Esophagus squamous epithelium (tissue), 4 donors: ENCODE data around the gene LIG3.

Experiments used
- POLR2A ChIP-seq, 4 donors: fragments of 450-650 bp; IDR thresholded peaks; one replicate each; pipeline ENCODE4 v1.6.1; 2017; ENCODE audit warnings: antibody characterized with exemption in 4 of 4, mild to moderate bottlenecking in 4 of 4, moderate library complexity in 3 of 4
- TF ChIP-seq, protein P1 (sequence below), 6 experiments: fragments of 450-650 bp in 4 of 6; fragments of 200-600 bp in 2 of 6; sonication (generic) in 2 of 6; IDR thresholded peaks; one replicate each; pipeline ENCODE4 v1.5.1; 2016 to 2019; ENCODE audit warnings: antibody characterized with exemption in 6 of 6, mild to moderate bottlenecking in 4 of 6, moderate library complexity in 4 of 6

DNA sequence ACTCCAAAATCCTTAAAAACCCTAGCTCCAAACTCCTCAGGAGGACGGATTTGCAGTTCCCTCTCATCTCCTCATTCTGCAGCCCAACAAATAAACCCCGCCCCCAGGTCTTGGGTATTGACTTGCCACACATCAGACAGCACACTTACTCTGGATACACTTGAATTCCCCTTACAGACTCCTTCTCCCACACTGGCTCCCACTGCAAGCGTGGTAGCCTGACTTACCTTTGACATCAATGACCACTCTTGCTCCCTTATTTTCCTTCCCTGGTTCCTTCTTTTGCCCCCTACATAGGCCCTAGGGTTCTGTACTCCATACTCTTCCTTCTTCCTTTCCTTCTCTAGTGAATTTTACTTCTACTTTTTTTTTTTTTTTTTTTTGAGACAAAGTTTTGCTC, 75.7 kb downstream of the LIG3 start:
- TF ChIP-seq POLR2A (IDR thresholded peaks at IDR 0.05), result no peak
- TF ChIP-seq, protein P1, sequence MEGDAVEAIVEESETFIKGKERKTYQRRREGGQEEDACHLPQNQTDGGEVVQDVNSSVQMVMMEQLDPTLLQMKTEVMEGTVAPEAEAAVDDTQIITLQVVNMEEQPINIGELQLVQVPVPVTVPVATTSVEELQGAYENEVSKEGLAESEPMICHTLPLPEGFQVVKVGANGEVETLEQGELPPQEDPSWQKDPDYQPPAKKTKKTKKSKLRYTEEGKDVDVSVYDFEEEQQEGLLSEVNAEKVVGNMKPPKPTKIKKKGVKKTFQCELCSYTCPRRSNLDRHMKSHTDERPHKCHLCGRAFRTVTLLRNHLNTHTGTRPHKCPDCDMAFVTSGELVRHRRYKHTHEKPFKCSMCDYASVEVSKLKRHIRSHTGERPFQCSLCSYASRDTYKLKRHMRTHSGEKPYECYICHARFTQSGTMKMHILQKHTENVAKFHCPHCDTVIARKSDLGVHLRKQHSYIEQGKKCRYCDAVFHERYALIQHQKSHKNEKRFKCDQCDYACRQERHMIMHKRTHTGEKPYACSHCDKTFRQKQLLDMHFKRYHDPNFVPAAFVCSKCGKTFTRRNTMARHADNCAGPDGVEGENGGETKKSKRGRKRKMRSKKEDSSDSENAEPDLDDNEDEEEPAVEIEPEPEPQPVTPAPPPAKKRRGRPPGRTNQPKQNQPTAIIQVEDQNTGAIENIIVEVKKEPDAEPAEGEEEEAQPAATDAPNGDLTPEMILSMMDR (IDR thresholded peaks at IDR 0.05), result no peak
